Measurements from ENCODE around the gene TRAF4. TPM values are rescaled to one million over a fixed set of nuclear protein-coding genes. Genes with fewer than 3 reads are reported as not detected.

The TRAF4 gene
- polyA plus RNA-seq, 1 donor (not counting 4 experiments of a cell fraction or from before 2014, with no cell fraction given): 57.3 TPM

GRCh38 chr17:28703552-28704218, 40.1 kb upstream of the TRAF4 start:
- Histone ChIP-seq H2AFZ (ENCODE audit: control insufficient read depth, low read length) (no peak overlapping the region), H4K20me1 (ENCODE audit: control insufficient read depth, extremely low read depth, insufficient read depth, low read length) (no peaks in the 10 kb centered on the region), H3K9me3 (ENCODE audit: control insufficient read depth, low read depth, low read length) (no peaks in the 10 kb centered on the region), H3K27ac (ENCODE audit: control insufficient read depth, insufficient read depth, low read length) (no peak overlapping the region), H3K79me2 (ENCODE audit: control insufficient read depth, insufficient read depth, low read length) (no peaks in the 10 kb centered on the region), H3K9ac (ENCODE audit: control insufficient read depth, extremely low read depth, insufficient read depth, low read length) (no peak overlapping the region), H3K4me3 (ENCODE audit: control insufficient read depth in 2 of 3, extremely low read depth in 1 of 3, insufficient read depth in 2 of 3, low read depth in 1 of 3, low read length in 3 of 3) (no peak overlapping the region), H3K4me2 (ENCODE audit: control insufficient read depth, extremely low read depth, insufficient read depth, low read depth, low read length) (no peak overlapping the region), H3K4me1 (ENCODE audit: control insufficient read depth, extremely low read depth, insufficient read depth, low read length) (no peaks in the 10 kb centered on the region), H3K36me3 (ENCODE audit: control insufficient read depth in 2 of 2, extremely low read depth in 1 of 2, insufficient read depth in 2 of 2, low read length in 2 of 2) (peaks cover 33 to 42% of the 10 kb centered on the region in 2 experiments), H3K27me3 (ENCODE audit: control insufficient read depth, extremely low read depth, insufficient read depth, low read length) (no peaks in the 10 kb centered on the region), H3K9me1 (ENCODE audit: control insufficient read depth, extremely low read depth, insufficient read depth, low read length) (no peaks in the 10 kb centered on the region)
- FAIRE-seq: no peak
- no peak for DNase-seq (ENCODE audit: low read depth, low spot score)
- no peak for TF ChIP-seq EZH2 (IDR thresholded peaks at IDR 0.05; ENCODE audit: low read length)
- TF ChIP-seq, protein P1, sequence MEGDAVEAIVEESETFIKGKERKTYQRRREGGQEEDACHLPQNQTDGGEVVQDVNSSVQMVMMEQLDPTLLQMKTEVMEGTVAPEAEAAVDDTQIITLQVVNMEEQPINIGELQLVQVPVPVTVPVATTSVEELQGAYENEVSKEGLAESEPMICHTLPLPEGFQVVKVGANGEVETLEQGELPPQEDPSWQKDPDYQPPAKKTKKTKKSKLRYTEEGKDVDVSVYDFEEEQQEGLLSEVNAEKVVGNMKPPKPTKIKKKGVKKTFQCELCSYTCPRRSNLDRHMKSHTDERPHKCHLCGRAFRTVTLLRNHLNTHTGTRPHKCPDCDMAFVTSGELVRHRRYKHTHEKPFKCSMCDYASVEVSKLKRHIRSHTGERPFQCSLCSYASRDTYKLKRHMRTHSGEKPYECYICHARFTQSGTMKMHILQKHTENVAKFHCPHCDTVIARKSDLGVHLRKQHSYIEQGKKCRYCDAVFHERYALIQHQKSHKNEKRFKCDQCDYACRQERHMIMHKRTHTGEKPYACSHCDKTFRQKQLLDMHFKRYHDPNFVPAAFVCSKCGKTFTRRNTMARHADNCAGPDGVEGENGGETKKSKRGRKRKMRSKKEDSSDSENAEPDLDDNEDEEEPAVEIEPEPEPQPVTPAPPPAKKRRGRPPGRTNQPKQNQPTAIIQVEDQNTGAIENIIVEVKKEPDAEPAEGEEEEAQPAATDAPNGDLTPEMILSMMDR (optimal IDR thresholded peaks at IDR 0.05 in 1 of 3, IDR thresholded peaks at IDR 0.05 in 1 of 3, conservative IDR thresholded peaks at IDR 0.05 in 1 of 3; ENCODE audit: extremely low read depth in 1 of 3, insufficient read depth in 2 of 3, low read length in 3 of 3): no peak
- dilution Hi-C loops (cut with MboI; ENCODE audit: extremely low pct_ligation_motif_present, low sequenced_read_pairs): no loop called here

DNA sequence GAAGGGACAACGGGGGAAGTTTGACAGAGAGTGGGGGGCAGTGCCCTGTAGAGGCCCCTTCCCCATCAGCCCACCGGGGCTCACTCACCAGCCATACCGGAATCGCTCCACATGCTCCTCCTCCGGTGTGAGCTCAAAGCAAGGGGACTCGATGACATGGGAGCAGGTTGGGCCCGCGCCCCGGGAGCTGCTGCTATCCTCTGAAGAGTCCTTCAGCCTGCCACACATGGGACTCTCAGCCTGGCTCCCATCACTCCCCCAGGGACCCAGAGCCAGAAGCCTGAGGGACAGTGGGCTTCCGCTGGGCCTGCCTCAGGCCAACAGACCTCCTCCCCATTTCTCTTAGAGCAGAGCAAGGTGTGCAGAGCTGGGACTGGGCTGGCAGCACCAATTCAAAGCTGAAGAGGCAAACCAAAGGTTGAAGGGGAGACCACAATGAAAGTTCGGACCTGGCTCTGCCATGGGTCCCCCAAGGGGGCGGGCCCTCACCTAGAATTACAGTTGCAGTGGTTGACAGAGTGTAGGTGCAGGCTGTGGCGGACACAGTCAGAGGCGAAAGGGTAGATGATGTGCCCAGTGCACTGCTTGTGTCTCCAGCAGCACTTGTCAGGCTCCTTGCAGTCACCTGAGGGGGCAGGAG, 39.5 kb upstream of the TRAF4 start:
- Histone ChIP-seq H3K9me3 (ENCODE audit: control insufficient read depth, low read depth, low read length) (no peaks in the 10 kb centered on the region), H3K79me2 (ENCODE audit: control insufficient read depth, insufficient read depth, low read length) (no peaks in the 10 kb centered on the region), H3K27ac (ENCODE audit: control insufficient read depth, insufficient read depth, low read length) (no peak overlapping the region), H3K9me1 (ENCODE audit: control insufficient read depth, extremely low read depth, insufficient read depth, low read length) (no peaks in the 10 kb centered on the region), H3K27me3 (ENCODE audit: control insufficient read depth, extremely low read depth, insufficient read depth, low read length) (no peaks in the 10 kb centered on the region), H3K4me2 (ENCODE audit: control insufficient read depth, extremely low read depth, insufficient read depth, low read depth, low read length) (no peak overlapping the region), H2AFZ (ENCODE audit: control insufficient read depth, low read length) (no peak overlapping the region), H3K4me3 (ENCODE audit: control insufficient read depth in 2 of 3, extremely low read depth in 1 of 3, insufficient read depth in 2 of 3, low read depth in 1 of 3, low read length in 3 of 3) (no peak overlapping the region), H3K4me1 (ENCODE audit: control insufficient read depth, extremely low read depth, insufficient read depth, low read length) (no peaks in the 10 kb centered on the region), H3K36me3 (ENCODE audit: control insufficient read depth in 2 of 2, extremely low read depth in 1 of 2, insufficient read depth in 2 of 2, low read length in 2 of 2) (peaks cover 27 to 37% of the 10 kb centered on the region in 2 experiments), H4K20me1 (ENCODE audit: control insufficient read depth, extremely low read depth, insufficient read depth, low read length) (no peaks in the 10 kb centered on the region), H3K9ac (ENCODE audit: control insufficient read depth, extremely low read depth, insufficient read depth, low read length) (no peak overlapping the region)
- TF ChIP-seq, protein P1 (optimal IDR thresholded peaks at IDR 0.05 in 1 of 3, IDR thresholded peaks at IDR 0.05 in 1 of 3, conservative IDR thresholded peaks at IDR 0.05 in 1 of 3; ENCODE audit: extremely low read depth in 1 of 3, insufficient read depth in 2 of 3, low read length in 3 of 3): no peak
- TF ChIP-seq EZH2 (IDR thresholded peaks at IDR 0.05; ENCODE audit: low read length): no peak
- dilution Hi-C loops (cut with MboI; ENCODE audit: extremely low pct_ligation_motif_present, low sequenced_read_pairs): no loop called here
- DNase-seq (ENCODE audit: low read depth, low spot score) (no peak), FAIRE-seq (no peak)
